NCI-H2029 treated with DMSO at 0.1 percent for 48 hours (cell line): Measurements from ENCODE around the gene AHDC1.
"Not testable (repeated sequence)": the region's sequence is repeated elsewhere in the genome, so short reads cannot be mapped to it uniquely, and the experiment has no call there.

Source experiments
- DNase-seq: peaks from one replicate; lab custom pipeline; 2025; lab: John Stamatoyannopoulos, UW

AHDC1 gene

DNA sequence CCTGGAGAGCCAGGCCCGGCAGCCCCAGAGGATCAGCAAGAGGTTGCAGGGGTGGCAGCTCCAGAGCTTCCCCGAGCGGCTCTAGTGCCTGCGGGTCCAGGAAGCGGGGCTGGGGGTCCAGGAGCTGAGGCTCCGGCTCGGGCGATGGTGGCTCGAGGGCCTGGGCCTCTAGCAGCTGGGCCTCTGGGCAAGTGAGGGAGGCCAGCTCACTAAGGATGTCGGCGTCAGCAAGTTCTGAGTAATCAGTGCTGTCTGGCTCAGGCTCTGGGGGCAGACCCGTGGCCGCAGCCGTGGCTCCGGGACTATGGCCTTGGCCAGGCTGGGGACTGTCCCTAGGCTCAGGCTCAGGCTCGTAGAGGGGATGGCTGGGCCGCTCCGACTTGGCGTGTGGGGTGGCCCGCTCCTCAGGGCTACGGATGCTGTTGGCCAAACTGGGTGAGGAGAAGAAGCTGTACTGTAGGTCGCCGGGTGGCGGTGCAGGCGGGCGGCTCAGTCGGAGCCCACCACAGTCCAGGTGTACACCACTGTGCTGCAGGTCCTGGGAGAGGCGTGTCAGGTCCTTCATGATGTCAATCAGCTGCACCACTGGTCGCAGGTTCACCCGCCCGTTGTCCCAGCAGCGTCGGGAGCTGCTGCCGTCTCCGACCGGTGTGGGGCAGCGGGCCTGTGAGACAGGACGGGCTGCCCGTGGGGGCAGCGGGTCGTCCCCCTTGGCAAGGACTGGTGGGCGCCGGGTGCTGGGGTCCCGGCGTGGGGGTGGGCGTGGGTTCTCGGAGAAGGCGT, 52.6 kb downstream of the AHDC1 start:
- DNase-seq = no peak

DNA sequence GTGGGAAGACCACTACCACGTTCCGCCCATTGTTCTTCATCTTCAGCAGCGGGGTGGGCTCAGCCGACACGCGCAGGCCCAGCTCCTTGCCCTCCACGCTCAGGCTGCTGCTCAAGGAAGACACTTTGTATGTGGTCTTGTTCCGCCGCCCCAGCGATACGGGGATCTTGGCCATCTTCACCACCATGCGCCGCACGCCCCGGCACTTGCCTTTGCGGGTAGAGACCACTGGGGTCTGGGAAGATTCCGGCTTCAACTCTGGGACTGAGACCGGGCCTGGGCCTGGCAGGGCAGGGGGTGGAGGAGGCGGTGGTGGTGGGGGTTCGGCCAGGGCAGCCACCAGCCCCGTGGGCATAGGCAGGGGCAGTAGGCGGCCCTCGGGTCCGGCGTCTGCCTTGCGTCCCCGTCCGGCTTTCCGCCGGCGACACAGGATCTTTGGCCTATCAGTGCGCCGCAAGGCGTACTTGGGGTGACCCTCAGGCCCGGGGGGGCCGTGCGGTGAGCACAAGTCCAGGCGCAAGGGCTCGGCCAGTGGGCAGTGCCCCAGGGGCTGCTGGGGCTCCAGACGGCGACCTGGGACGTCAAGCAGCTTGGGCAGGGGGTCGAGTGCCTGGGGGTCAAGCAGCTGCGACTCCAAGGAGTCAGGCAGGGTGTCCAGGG, 53.3 kb downstream of the AHDC1 start:
- DNase-seq = no peak

DNA sequence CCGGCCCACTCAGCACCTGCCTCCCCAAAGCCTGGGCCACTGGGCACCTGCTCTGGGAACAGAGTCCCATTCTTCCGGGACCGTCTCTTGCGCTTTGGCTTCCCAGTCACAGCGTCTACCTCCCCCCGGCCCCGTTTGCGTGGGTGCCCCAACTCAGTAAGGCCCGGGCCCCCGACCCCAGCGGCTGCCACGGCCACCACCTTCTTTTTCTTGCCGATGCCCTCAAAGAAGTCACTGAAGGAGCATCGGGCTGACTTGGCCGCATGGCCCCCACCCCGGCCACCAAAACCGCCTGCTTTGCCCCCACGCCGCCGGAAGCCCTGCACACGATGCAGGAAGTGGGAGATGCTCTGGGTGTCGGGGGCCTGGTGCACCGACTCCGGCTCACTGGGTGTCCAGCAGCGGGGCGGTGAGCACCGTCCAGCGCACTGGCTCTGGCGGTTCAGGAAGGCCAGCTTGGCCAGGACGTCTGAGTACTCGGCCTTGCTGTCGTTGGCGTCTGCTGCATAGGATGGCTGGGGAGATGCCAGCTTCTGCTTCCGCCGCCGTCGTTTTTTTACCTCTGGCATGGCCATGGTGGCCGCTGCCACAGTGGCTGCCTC, 54.0 kb downstream of the AHDC1 start:
- no peak for DNase-seq

DNA sequence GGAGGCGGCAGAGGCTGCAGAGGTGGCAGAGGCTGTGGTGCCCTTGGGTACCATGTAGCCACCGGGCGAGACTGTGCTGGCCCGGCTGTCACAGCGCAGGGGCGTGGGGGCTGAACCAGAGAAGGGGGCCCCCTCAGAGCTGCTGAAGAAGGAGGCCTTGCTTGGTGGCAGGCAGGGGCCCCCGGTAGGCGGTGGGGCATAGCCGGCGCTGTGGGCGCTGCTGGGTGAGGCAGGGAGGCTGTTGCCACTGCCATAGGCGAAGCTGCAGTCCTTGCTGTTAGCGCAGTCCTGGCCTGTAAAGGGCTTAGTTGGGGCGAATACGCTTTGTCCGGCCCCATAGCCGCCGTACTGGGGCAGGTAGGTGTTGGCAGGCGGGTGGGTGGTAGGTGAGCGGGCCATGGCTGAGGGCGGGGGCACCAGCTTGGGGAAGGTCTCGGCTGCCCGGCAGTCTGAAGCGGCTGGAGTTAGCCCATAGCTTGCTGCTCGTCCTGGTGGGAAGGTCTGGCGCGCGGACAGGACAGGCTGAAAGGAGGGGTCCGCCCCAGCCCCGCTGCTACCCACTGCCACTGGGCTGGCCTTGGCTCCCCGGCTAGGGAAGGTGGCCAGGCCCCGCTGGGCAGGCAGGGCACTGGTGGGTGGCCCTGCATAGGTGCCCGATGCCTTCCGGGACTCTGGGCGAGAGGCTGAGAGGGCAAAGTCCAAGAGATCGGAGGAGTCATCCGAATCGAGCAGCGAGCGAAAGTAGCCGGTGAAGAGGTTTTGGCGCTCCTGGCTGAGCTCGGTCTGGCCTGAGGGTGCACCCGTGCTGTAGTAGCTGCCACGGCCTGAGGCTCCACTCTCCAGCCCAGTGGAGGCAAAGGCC, 54.9 kb downstream of the AHDC1 start:
- DNase-seq = no peak

DNA sequence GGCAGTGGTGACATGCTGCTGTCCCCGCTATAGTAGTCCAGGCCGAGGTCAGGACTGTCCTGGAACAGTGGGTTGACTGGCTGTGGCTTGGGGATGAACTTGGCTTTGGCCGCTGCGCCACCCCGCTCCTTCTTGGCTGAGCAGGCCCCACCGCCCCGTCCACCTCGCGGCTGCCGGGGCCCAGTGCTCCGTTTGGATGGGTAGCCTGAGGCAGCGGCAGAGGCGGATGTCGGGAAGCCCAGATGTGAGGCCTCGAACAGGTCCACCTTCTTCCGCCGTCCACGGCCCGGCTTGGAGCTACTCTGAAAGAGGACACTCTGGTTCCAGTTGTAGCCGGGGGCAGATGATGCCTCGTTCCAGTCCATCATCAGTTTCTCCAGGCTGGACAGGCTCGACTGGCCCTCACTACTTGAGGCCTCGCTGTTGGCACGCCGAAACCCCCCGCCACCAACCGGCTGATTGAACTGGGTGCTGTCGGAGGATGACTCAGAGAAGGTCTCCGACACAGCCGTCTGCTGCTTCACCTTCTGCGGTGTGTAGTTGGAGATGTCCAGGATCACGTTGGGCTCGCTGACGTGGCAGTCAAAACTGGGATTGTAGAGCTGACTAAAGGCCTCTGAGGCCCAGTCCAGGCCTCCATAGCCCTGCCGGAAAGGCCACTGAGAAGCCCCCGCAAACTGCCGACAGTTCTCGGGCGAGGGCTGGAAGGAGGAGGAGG, 55.6 kb downstream of the AHDC1 start:
- DNase-seq = no peak

DNA sequence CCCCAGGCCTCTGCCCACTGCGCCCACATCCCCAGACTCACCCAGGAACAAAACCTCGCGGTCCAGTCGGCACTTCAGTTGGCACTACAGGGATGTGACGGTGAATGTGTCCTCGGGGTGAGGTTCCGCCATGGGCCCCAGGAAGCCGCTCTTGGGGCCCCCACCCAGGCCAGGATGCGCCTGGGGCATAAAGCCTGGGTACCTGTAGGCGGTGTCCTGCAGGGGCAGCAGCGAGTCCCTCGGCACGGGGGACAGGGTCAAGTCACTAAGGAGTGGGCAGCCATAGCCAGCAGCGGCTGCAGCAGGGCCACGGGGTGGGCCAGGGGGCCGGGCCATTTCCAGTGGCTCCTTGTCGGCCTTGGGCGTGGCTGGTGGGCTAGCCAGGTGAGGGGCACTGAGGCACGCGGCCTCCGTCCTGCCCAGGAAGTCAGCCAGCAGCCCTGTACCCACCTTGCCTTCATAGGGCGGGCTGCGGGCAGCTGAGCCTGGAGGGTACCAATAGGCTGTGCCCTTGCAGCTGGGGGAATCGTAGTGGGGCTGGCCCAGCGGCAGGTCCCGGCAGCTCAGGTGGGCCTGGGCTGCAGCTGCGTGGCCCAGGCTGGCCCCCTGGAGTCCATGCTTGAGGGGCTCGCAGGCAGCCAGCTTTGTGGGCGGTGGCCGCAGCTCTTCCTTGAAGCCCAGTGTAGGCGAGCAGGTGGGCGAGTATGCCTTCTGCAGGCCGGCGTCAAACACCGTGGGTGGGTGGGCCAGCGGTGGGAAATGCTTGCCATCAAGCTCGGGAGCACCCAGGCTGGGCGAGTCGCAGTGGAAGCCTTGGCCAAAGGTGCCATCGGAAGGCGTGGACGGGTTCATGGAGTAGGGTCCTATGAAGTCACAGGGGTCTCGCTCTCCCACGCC, 56.5 kb downstream of the AHDC1 start:
- DNase-seq = no peak

DNA sequence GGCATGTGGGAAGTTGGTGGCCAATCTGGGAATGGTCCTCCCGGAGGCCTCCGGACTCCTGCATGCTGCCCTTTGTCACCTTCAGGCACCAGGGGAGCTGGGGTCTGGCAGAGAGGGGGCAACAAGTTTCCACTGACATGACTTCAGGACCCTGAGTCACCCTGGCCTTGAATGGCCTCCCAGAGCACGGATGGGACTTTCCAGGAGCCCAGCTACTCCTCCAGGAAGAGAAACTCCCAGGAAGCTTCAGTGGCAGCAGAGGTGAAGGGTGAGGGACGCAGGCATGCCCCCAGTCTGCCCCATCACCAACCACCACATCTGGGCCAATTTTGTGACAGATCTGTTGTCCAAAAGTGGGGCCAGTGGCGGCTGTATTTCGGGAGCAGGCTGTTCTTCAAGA, 58.1 kb downstream of the AHDC1 start:
- DNase-seq = no peak

DNA sequence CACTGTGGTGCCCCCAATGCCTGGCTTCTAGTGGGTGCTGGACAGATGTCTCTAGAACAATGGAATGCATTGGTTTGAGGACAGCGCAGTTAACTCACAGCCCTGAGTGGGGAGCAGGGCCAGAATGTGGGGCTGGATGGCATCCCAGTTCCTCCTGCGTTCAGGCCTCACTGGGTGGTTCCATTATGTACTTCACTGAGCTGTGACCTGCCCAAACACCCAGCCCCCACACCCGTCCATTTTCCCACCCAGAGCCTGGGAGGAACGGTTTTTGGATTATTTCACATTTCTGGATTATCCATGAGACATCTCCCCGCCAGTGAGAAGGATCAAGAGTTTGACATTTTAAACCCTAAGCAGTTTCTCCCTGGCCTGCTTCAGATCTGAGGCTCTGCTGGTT, 58.7 kb downstream of the AHDC1 start:
- no peak for DNase-seq

DNA sequence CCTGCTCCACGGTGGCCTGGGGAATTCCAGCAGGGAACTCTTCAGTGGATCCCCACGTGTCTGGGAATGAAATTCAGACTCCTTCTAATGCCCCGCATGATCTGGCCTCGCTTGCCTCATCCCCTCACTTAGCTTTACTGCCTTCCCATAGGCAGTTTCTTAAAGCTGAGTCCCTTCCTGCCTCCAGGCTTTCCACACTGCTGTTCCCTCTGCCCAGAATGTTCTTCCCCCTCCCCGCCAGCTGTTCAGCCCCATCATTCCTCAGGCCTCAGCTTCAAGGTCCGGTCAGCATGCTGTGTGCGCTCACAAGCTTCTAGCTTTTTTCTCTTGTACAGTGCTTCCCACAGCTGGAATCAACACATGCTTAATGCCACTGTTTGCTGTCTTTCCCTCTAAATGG, 59.1 kb downstream of the AHDC1 start:
- no peak for DNase-seq

DNA sequence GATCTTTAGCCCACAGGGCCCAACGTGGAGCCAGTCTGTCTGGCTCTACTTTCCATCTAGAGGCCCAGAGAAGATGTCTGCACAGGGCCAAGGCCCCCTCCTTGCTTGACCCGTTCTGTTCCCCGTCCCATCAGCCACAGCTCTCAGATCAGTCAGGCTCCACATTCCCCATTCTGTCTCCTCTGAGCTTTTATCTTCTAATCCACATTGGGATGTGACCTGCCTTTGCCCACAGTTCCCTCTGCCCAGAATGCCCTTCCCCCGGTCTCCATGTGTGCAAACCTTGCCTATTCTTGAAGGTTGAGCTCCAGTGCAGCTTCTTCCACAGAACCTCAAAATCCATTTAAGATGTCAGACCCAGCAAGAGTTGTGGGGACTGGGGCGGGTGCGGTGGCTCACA, 60.7 kb downstream of the AHDC1 start:
- DNase-seq = no peak

DNA sequence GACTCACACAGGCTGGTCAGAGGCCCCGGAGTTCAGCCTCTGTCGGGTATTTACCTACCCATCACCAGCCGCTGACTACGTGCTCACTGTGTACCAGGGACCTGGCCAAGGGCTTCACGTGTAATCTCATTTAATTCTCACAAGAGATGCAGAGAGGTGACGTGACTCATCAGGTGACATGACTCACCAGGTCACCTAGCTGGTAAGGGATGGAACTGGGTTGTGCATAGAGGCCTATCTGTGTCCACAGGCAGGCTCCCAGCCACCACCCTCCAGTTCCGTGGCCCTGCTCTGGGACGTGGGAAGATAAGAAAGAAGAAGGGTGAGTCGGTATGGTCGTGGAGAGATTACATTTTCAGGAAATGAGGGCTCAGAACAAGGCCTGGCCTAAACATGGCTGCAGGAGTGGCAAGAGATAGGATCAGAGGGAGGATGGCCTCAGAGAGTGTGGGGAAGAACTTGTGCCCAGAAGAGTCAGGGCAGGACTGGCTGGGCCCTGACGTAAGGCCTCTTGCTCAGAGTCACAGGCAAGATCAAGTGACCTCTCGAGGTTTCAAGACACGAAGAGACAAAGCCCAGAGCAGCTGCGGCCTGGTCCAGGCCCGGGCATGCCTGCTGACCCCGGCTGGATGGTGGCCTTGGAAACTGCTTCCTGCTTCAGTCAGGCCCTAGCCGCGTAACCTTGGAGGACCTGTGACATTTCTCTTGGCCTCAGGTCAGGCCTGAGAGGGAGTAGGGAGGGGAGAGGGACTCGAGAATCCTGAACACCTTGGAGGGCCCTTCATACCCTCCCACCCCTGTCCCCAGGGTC, 61.3 kb downstream of the AHDC1 start:
- no peak for DNase-seq

DNA sequence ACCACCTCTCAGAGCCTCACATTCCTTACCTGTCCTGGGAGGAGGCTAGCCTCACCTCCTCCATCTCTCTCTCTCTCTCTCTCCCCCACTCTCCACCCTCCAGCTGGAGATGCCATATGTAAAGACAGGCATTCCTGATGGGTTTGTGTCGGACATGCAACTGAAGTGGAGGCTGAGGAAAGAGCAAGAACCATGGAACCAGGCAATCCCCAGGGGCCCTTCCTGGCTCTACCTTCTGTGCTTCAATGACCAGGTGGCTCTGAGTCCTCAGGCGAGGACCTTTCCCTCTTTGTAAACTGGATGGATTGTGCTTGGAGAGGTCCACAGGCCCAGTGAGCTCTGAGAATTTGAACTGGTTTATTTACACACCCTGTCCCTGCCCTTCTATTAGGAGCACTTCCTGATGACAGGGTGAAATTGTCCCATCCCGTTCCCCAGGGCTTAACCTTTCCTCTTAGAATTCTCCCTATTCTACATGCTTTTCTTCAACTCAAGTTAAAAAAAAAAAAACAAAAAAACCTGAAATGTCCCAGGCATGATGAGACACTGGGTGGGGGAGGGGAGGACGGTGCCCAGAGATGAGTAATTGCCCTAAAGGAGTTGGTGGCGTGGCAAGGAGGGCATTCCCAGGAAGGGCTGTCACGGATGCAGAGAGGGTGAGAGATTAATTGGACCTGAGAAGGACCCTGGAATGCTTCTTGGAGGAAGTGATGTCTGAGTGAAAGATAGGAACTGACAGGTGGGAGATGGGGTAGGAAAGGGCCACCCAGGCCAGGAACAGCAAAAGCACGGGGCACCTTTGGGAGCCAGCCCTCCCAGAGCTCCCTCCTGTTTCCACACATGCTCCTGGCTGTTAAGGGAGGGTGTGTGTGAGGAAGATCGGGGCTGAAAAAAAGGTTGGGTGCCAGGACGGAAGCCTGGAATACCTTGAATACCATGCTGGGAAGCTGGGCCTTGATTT, 63.8 kb downstream of the AHDC1 start:
- DNase-seq = peak; percentile 9

DNA sequence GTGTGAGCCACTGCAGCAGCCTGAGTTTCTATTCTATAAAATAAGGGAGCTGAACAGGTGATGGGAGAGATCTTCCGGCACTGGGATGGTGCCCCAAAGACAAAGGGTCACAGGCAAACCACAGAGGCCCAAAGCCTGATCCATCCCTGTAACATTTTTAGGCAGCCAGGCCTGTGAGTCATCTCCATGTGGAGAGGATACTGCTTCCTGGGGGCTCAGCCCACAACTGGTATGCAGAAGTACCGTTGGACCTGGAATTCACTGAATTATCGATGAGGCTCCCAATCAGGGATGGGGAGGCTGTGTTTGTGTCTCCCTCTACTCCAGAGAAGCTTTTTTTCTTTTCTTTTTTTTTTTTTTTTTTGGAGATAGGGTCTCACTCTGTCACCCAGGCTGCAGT, 65.2 kb downstream of the AHDC1 start:
- no peak for DNase-seq

DNA sequence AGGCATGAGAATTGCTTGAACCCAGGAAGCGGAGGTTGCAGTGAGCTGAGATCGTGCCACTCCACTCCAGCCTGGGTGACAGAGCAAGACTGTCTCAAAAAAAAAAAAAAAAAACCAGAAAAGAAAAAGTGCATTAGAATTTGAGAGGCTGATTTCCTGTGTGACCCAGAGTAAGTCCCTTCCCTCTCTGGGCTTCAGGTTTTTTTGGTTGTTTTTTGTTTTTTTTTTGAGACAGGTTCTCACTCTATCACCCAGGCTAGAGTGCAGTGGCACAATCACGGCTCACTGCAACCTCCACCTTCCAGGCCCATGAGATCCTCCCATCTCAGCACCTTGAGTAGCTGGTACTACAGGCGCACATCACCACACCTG, 65.7 kb downstream of the AHDC1 start:
- DNase-seq = not testable (repeated sequence)

DNA sequence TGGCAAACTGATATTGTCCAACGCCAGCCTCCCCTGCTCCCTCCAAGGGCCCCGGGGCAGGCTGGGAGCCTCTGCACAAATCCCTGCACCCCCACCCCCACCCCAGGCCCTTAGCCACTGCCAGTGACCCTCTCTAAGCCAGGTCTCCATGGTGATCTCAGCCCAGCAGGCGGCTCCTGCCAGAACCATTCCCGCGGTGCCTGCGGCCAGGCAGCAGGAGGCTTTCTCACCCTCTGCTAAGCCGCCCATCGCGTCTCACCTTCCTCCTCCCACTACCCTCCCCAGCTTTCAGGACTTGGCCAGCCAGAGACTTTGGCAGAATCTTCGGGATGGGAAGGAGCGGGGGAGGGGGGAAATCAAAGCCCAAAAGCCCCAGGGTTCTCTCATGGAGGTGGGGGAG, 67.2 kb downstream of the AHDC1 start:
- DNase-seq = peak; percentile 12

DNA sequence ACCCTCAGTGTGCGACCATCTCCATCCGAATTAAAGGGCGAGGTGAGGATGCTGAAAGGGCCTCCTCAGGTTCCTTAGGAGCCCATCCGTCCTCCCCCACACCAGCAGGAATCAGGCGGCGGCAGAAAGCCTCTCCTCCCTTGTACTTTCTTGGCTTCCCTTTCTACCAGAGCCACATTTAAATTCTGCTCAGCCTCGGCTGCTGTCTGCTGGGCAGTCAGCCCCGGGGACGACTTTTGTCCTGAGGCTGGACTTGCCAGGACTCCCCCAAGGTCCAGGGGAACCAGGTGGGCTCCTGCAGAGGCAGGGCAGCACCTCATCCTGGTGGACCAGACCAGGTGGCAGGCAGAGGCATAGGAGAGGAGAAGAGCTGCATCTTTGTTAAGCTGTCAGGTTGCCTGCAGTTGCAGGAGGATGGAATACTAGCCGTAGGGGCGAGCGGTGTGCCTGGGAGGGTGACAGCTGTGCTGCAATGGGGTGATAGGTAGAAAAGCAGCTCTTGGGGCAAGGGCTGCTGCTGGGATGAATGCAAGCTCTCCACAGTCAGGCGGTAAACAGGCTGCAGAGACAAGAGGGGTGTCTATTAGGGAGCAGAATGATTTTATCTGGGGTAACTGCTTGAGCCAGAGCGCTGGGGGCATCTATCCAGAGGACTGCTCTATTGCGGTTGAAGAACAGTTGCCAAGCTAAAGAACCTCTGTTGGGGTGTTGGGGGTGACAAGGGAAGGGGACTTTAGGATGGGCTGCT, 67.8 kb downstream of the AHDC1 start:
- DNase-seq = no peak

DNA sequence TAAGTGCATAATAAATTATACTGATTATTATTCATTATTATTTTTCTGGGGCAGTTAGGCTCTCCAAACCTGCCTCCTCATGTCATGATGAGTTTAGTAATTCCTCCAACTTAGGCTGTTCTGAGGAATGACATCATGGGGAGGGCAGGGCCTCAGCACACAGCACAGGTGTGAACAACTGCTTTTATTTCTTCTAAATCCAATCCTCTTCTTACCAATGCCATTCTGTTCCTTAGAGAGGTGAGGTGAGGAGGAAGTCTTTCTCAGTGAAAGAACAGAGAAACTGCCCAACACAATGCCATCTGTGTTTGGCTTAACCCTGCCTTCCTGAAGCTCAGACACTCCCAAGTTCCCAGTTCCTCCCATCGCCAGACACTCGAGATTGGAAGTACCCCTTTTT, 68.6 kb downstream of the AHDC1 start:
- no peak for DNase-seq
